Mononuclear cell (primary cell): ENCODE data around the gene SSX5. TPM values are rescaled to one million over a fixed set of nuclear protein-coding genes. Genes with fewer than 3 reads are reported as not detected.
"Not testable (repeated sequence)": the region's sequence is repeated elsewhere in the genome, so short reads cannot be mapped to it uniquely, and the experiment has no call there.

Source experiments
- H3K27me3 ChIP-seq: 2 replicates; pipeline ENCODE4 v1.6.0; 2011; ENCODE audit warnings: low read length, control low read depth; ENCODE audit not compliant: insufficient read depth
- H3K4me1 ChIP-seq: 2 replicates; pipeline ENCODE4 v1.5.1; 2011; ENCODE audit warnings: mild to moderate bottlenecking, low read length, control low read depth; ENCODE audit not compliant: insufficient read depth
- H3K4me3 ChIP-seq: 2 replicates; pipeline ENCODE4 v1.5.1; 2011; ENCODE audit warnings: mild to moderate bottlenecking, low read length, moderate library complexity
- H3K9me3 ChIP-seq: 2 replicates; pipeline ENCODE4 v1.5.1; 2011; ENCODE audit warnings: low read depth, mild to moderate bottlenecking, control low read depth, low read length
- total RNA-seq: library from RNA; depleted of rRNA; stranded (reverse); fragments of >200 nt; gene quantifications from one replicate; pipeline ENCODE4 v1.2.3, GENCODE V29; 2012

The SSX5 gene, protein sequence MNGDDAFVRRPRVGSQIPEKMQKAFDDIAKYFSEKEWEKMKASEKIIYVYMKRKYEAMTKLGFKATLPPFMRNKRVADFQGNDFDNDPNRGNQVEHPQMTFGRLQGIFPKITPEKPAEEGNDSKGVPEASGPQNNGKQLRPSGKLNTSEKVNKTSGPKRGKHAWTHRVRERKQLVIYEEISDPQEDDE
- not detected for total RNA-seq

DNA sequence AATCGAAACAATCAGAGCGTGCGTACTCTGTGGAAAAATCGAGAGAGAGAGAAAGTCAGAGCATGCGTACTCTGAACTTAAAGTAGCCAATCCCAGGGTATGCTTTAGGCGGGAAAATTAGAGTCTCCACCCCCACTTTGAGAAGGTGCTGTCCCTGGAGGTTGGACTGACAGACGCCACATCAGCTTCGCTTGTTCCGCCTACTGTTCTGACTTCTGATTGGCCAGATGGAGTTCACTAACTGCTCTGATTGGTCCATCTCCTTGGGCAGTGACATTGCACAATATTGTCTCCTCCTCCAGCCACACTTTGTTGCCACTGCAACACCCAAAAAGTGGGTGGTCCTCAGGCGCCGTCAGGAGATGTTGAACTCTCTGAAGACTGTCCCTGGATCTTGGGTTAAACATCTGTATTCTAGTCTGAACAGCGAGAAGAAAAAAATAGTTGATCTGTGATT is at the start of gene SSX5:
TSS of gene SSX5 (minus strand) at position 51 of the 457 bp plus-strand sequence. CDS start 1,437 bp downstream, outside the sequence.
- H3K4me3 ChIP-seq: no peak within 1 kb of the TSS

DNA sequence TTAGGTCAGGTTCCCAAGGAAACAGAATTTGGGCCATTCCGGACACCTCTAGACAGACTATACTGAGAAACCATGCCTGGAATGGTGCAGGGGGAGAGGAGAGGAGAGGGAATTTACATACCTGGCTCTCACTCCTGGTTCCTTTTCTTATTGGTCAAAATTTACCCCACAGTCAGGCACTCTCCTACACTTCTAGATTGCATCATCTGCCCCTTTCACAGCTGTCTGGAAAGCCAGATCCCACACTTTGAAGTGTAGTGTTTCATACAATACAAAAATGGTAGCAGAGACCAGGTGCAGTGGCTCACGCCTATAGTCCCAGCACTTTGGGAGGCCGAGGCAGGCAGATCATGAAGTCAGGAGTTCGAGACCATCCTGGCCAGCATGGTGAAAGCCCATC is 27.6 kb upstream of the SSX5 start:
- H3K27me3 ChIP-seq, H3K4me1 ChIP-seq, H3K9me3 ChIP-seq, H3K4me3 ChIP-seq: not testable (repeated sequence)

More for the DNA sequence above, at the start of gene SSX5:
- H3K4me1 ChIP-seq: no peaks in the 10 kb centered on the region
- no peaks in the 10 kb centered on the region for H3K27me3 ChIP-seq
- no peaks in the 10 kb centered on the region for H3K9me3 ChIP-seq

DNA sequence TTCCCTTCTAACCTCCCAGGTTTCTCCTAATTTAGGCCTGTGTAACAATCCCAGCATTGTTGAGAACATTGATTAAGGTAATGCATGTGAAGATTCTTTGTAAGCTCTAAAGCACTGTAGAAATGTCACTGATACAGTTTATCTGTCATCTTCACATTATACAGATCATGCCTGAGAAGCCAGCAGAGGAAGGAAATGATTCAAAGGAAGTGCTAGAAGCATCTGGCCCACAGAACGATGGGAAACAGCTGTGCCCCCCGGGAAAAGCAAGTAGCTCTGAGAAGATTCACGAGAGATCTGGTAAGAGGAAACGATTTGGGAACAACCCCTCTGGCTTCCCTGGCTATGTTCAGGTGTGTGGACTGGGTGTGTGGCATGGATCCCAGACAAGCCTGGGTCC is 17.7 kb upstream of the SSX5 start:
- H3K27me3 ChIP-seq, H3K4me1 ChIP-seq, H3K4me3 ChIP-seq, H3K9me3 ChIP-seq: not testable (repeated sequence)

DNA sequence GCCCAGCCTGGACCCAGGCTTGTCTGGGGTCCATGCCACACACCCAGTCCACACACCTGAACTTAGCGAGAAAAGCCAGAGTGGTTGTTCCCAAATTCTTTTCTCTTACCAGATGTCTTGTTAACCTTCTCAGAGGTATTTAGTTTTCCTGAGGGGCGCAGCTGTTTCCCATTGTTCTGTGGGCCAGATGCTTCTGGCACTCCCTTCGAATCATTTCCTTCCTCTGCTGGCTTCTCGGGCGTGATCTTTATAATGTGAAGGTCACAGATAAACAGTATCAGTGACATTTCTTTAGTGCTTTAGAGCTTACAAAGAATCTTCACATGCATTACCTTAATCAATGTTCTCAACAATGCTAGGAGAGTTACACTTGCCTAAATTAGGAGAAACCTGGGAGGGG is 6.6 kb downstream of the SSX5 start:
- H3K27me3 ChIP-seq, H3K9me3 ChIP-seq, H3K4me1 ChIP-seq, H3K4me3 ChIP-seq: not testable (repeated sequence)

DNA sequence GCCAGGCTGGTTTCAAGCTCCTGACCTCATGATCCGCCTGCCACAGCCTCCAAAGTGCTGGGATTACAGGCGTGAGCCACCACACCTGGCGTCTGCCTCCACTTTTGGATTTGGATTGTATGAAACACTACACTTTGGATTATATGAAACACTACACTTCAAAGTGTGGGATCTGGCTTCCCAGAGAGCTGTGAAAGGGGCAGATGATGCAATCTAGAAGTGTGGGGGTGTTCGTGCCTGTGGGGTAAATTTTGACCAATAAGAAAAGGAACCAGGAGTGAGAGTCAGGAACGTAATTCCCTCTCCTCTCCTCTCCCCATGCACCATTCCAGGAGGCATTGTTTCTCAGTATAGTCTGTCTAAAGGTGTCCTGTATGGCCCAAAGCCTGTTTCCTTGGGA is 14.7 kb downstream of the SSX5 start:
- H3K4me1 ChIP-seq, H3K9me3 ChIP-seq, H3K27me3 ChIP-seq, H3K4me3 ChIP-seq: not testable (repeated sequence)

DNA sequence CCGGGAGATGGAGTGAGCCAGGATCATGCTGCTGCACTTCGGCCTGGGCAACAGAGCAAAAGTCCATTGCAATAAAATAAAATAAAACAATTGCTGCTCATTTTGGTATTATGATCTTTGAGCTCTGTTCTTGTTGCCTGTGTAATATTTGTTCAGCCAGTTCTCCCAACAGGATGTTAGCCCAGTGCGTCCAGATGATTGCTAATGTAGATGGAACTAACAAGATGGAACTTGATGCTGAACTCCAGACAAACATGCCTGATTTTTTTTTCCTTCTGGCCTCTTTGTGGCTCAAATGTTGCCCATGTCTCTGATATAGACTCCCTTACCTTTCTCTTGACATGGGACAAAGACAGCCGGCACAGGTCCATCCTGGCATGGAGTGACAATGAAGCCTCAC is 15.8 kb downstream of the SSX5 start:
- Histone ChIP-seq H3K4me3 (no peak overlapping the region), H3K4me1 (no peaks in the 10 kb centered on the region), H3K27me3 (no peaks in the 10 kb centered on the region), H3K9me3 (no peaks in the 10 kb centered on the region)

DNA sequence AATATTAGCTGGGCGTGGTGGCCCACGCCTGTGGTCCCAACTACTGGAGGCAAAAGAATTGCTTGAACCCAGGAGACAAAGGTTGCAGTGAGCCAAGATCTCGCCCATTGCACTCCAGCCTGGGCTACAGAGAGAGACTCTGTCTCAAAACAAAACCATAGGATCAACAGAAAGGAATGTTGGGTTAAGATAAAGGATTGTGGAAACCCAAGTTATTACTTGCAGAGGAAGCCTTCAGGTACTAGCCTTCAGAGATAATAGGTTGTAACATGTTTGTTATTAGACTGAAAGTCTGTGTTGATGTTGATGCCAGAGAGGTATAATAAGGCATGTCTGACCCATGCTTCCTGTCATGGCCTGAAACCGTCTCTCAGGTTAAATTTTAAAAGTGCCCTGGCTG is 16.9 kb downstream of the SSX5 start:
- Histone ChIP-seq H3K9me3 (no peaks in the 10 kb centered on the region), H3K4me3 (no peak overlapping the region), H3K27me3 (no peaks in the 10 kb centered on the region), H3K4me1 (no peaks in the 10 kb centered on the region)

DNA sequence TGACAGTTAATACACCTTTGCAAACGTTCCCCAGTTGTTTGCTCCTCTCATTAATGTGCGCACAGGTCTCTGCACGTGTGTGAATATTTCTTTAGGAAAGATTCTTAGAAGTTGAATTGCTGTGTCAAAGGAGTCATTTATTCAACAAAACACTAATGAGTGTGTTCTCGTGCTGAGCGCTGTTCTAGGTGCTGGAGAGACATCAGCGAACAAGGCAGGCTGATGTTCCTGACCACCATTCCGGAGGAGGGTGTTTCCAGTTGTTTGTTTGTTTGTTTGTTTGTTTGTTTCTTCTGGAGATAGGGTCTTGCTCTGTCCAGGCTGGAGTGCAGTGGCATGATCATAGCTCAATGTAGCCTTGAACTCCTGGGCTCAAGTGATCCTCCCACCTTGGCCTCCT is 30.3 kb downstream of the SSX5 start:
- not testable (repeated sequence) for H3K9me3 ChIP-seq, H3K4me1 ChIP-seq, H3K4me3 ChIP-seq, H3K27me3 ChIP-seq

DNA sequence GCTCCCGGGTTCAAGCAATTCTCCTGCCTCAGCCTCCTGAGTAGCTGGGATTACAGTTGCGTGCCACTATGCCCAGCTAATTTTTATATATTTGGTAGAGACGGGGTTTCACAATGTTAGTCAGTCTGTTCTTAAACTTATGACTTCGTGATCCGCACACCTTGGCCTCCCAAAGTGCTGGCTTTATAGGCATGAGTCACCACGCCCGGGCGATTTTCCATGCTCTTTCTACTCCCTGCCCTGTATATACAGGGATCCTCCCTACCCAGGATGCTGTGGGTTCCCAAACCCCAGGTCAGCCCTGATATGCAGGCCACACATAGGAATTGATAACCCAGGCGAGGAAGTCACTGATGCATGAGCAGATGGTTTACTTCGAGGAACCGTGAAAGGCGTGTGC is 31.4 kb downstream of the SSX5 start:
- Histone ChIP-seq H3K27me3 (no peaks in the 10 kb centered on the region), H3K4me3 (no peak overlapping the region), H3K4me1 (no peaks in the 10 kb centered on the region), H3K9me3 (no peaks in the 10 kb centered on the region)

DNA sequence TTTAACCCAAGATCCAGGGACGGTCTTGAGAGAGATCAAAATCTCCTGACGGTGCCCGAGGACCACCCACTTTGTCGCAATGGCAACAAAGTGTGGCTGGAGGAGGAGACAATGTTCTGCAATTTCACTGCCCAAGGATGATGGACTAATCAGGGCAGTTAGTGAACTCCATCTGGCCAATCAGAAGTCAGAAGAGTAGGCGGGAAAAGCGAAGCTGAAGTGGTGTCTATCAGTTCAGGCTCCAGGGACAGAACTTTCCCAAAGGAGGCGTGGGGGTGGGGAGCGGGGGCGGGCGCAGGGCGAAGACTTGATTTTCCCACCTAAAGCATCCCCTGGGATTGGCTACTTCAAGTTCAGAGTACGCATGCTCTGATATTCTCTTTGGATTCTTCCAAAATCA is 40.6 kb downstream of the SSX5 start:
- no peaks in the 10 kb centered on the region for H3K4me1 ChIP-seq
- no peaks in the 10 kb centered on the region for H3K27me3 ChIP-seq
- no peak overlapping the region for H3K4me3 ChIP-seq
- H3K9me3 ChIP-seq: no peaks in the 10 kb centered on the region

DNA sequence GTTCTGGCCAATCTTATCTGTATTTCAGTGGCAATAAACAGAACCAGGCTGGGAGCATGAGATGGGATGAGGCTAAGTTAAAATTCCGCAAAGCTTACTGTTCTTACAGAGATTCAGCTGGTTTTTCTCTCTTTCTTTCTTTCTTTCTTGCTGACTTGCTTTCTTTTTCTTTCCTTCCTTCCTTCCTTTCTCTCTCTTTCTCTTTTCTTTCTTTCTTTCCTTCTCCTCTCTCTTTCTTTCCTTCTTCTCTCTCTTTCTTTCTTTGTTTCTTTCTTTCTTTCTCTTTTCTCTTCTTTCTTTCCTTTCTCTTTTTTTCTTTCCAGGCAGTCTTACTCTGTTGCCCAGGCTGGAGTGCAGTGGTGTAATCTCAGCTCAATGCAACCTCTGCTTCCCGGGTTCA is 41.8 kb downstream of the SSX5 start:
- Histone ChIP-seq H3K4me1 (no peaks in the 10 kb centered on the region), H3K4me3 (no peak overlapping the region), H3K27me3 (no peaks in the 10 kb centered on the region), H3K9me3 (no peaks in the 10 kb centered on the region)

DNA sequence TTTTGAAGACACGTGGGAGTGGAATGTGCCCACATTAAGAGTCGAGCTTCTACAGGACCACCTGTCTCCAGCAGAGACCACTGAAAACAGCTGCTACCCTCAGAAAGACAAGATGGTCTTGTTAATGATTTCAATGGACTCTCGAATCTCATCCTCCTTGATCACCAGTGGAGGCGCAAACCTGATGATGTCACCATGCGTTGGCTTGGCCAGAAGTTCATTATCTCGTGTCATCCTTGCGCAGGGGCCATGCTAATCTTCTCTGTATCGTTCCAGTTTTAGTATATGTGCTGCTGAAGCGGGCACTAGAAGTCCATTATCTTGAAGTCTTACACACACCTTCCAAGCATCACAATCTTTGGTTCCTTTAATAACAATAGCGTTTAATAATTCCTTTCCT is 42.8 kb downstream of the SSX5 start:
- H3K4me1 ChIP-seq: no peaks in the 10 kb centered on the region
- H3K4me3 ChIP-seq: no peak overlapping the region
- no peaks in the 10 kb centered on the region for H3K27me3 ChIP-seq
- no peaks in the 10 kb centered on the region for H3K9me3 ChIP-seq

DNA sequence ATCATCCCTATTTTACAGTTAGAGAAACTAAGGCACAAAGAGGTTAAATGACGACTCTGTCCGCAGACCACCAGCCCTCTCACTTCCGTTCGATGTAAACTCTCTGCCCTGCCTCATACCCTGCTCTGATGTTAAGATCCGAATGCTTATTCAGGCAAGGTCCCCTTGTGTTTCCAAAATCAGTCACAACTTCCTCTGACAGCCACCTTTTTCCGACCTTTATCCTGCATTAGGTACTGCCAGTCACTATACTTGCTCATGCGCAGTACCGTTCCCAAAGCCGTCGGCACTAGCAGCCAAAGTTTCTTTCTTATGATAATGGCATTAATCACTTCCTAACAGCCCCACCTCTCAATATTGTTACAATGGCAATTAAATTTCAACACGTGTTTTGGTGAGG is 53.9 kb downstream of the SSX5 start:
- H3K9me3 ChIP-seq, H3K4me3 ChIP-seq, H3K4me1 ChIP-seq, H3K27me3 ChIP-seq: not testable (repeated sequence)

DNA sequence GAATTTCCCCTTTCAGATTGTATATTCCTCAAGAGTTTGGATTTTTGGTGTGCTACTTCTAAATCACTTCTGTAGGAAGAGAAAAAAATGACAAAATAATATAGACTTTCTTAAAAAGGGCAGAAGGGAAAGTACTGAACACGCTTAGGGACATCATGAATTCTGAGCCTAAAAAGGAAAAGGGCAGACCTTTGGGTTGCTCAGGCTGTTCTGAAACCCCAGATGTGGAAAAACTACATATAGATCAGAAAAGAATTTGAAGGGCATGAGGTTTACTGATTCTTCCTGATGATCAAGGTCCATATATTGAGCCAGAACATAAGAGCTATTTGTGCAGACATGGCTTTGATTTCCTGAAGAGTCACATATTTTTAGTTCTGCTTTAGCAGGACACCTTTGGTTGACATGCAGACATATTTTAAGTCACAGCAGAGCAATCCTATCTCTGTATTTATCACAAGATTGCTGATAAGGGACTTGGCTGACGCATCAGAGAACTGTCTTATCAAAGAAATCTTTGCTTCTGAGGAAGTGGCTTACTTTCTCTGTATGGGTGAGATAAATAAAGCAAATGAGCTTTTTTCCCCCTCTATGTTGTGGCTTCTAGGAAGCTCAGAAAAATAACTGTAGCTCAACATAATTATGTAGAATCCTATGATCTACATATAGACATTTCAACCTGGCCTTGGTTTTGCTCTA is 54.6 kb downstream of the SSX5 start:
- H3K4me1 ChIP-seq: not testable (repeated sequence)

DNA sequence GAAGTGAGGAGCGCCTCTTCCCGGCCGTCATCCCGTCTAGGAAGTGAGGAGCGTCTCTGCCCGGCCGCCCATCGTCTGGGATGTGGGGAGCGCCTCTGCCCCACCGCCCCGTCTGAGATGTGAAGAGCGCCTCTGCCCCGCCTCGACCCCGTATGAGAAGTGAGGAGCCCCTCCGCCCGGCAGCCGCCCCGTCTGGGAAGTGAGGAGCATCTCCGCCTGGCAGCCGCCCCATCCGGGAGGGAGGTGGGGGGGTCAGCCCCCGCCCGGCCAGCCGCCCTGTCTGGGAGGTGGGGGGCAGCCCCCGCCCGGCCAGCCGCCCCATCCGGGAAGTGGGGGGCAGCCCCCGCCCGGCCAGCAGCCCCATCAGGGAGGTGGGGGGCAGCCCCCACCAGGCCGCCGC is 57.5 kb downstream of the SSX5 start:
- not testable (repeated sequence) for H3K9me3 ChIP-seq, H3K4me1 ChIP-seq, H3K4me3 ChIP-seq, H3K27me3 ChIP-seq

More for the DNA sequence above, 54.6 kb downstream of the SSX5 start:
- H3K4me3 ChIP-seq, H3K9me3 ChIP-seq, H3K27me3 ChIP-seq: not testable (repeated sequence)
